LNCAP (cell line): ENCODE measurements around the gene RANBP17.
A peak's percentile ranks its signal among the peaks of the same experiment; 100 is the strongest.

Experiments
- TF ChIP-seq, protein P1 (sequence below): fragments of 450-650 bp; IDR thresholded peaks from 2 replicates; pipeline ENCODE4 v1.5.1; 2017; ENCODE audit warnings: mild to moderate bottlenecking

RANBP17 gene

DNA sequence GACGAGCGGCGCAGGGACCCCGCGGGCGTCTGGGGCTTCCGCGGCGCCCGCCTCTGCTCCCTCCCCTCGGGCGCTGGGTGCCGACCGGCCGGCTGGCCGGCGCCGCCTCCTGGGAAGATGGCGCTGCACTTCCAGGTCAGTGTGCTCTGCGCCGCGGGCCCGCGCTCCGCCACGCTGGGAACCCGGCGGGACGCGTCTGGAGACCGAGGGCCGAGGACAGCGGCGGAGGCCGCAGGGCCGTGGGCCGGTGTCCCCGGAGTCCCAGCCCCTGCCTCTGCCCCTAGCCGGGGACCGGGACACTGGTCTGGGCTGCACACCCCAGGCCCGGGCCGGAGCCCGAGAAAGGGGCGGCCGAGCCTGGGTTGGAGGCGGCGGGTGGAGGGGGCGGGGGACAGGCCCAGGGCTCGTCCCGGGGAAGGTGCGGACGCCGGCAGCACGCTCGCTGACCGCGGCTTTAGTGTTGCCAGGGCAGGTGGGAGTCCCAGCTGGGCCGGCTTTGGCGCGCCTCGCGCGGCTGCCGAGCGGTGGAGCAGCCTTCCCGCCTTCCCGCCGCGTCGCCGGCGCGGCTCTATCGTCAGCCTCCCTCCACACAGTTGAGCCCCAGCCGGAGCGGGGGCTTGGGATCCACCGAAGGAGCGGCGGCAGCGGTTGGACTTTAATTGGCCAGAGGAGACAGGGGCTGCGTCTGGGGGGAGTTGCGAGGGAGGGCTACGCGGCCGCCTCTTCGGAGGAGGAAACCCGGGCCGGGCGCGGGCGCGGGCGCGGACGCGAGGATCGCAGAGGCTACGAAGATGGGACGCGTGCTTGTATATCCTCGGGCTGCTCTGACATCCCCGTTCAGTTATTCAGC is at the start of gene RANBP17:
RANBP17 (plus strand) TSS at position 102 of the 850 bp plus-strand sequence.
- TF ChIP-seq, protein P1, sequence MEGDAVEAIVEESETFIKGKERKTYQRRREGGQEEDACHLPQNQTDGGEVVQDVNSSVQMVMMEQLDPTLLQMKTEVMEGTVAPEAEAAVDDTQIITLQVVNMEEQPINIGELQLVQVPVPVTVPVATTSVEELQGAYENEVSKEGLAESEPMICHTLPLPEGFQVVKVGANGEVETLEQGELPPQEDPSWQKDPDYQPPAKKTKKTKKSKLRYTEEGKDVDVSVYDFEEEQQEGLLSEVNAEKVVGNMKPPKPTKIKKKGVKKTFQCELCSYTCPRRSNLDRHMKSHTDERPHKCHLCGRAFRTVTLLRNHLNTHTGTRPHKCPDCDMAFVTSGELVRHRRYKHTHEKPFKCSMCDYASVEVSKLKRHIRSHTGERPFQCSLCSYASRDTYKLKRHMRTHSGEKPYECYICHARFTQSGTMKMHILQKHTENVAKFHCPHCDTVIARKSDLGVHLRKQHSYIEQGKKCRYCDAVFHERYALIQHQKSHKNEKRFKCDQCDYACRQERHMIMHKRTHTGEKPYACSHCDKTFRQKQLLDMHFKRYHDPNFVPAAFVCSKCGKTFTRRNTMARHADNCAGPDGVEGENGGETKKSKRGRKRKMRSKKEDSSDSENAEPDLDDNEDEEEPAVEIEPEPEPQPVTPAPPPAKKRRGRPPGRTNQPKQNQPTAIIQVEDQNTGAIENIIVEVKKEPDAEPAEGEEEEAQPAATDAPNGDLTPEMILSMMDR, result peak; percentile 28

DNA sequence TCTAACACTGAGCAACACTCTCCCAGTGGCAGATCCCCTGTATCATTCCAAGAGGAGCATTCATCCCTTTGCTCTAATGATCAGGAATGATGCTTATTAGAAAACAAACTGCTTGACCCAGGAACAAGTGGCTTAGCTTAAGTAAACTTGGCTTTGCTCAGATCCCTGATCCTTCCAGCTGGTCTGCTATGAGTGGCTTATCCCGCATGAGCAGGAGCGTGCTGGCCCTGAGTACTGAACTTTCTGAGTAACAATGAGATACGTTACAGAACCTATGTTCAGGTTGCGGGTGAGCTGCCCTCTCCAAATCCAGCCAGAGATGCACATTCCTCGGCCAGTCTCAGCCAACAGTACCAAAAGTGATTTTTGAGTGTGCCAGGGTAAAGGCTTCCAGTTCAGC is 48.6 kb upstream of the RANBP17 start:
- TF ChIP-seq, protein P1, result no peak

DNA sequence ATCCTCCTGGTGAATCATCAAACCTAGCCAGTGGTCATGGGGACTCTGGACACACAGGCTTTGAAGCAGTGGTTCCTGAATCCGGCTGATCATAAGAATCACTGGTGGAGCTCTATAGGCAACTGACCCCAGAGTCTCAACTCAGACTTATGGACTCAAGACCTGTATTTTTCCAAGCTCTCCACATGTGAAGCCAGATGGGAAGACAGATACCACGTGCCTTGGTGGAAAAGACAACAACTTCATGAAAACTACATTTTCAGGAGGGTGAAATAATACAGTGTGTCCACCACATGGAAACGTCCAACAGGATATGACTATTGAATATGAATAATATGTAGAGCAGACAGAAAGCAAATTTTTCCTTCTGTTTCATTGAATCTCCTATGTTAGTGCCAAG is 44.6 kb upstream of the RANBP17 start:
- TF ChIP-seq, protein P1, result no peak

DNA sequence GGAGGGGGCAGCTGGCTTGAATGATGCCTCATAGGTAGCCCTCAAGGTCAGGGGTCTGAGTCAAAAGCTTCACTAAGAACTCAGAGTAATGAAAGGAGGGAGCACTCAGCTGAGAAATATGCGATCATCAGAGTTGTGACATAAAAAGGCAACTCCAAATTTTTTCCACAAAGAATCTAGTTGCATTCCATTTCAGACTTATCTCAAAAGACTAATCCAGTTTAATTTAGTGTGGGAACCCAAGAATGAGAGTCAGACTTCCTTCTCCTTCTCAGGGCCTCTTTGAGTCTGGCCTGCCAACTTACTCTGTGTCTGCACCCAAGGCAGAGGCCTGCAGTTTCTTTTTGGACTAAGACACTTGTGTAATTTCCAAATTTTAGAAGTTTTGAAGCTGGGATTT is 43.6 kb upstream of the RANBP17 start:
- TF ChIP-seq, protein P1, result no peak

DNA sequence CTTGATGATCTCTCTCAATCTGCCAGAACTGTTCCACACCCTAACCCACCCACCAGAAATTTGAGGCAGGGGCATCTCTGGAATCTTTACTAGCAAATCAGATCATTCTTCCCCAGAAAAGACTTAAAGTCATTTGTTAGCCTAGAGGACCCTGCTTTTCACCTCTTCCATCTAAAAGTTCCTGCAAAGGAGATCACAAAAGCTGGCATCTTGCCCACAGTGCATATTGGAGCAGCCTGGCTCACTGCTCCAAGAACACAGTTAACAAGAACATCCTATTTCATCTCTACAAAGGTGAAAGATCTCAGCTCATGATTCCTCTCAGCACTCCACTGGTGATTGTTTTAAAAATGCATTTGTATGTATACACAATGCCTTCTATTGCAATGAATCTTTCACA is 42.0 kb upstream of the RANBP17 start:
- TF ChIP-seq, protein P1, result no peak

DNA sequence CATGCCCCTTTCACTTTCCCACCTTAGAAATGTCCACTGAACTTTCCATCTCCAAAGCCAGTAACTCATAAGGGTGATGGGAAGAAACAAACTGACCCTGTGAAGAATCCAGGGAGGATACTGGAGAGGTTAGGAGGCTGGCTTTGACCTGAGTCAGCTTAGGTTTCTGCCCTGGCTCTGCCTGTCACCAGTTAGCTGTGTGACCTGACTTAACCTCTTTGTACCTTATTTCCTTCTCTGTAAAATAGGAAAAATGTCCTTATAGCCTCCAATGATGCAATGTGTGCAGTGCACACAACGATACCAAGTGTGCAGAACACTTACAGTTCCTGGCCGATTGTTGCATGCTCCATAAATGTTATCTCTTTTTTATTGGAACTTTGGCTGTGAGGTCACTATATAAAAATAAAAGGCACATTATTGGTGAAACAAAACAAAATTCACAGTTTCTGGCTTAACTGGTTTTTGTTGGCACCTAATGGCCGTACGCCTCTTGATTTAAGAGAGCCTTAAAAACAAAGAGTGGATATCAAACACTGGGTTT is 40.5 kb upstream of the RANBP17 start:
- TF ChIP-seq, protein P1, result no peak

DNA sequence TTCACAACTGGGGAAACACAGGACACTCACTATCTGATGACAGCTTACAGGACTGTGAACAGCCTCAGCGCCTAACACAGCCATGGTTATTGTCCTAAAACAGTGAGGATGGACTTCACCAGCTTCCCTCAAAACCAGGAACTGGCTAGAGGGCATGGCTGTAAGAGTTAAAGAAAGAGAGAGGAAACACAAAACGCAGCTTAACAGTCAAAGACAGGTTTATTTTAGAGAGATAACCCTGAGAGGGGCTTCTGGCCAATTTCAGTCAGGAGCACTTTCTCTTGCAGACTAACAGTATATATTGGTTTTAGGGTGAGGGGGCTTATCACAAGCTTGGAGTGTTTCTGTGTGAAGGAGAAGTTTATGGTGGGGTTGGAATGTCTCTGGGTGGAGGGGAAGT is 35.7 kb upstream of the RANBP17 start:
- TF ChIP-seq, protein P1, result no peak
